Esophagus muscularis mucosa (tissue), 4 donors: ENCODE results near the gene ARHGAP11A. TPM values are rescaled to one million over a fixed set of nuclear protein-coding genes. Genes with fewer than 3 reads are reported as not detected.
"Not testable (repeated sequence)": the region's sequence is repeated elsewhere in the genome, so short reads cannot be mapped to it uniquely, and the experiment has no call there.

Experiments used
- DNase-seq: peaks from one replicate; pipeline ENCODE4 v3.0.0-alpha.2; 2017; ENCODE audit errors: extremely low spot score
- H3K27ac ChIP-seq, 4 donors: fragments of 200-600 bp; sonication (generic); replicated peaks in 1 of 4; 1 replicate in 3 of 4; 2 replicates in 1 of 4; pipeline ENCODE4 v1.5.1; 2016 to 2019; ENCODE audit warnings: mild to moderate bottlenecking in 1 of 4
- H3K27me3 ChIP-seq, 4 donors: fragments of 200-600 bp; sonication (generic); one replicate each; pipeline versions ENCODE4 v1.5.1 to v1.6.0; 2016 to 2019
- H3K36me3 ChIP-seq, 4 donors: fragments of 200-600 bp; sonication (generic); one replicate each; pipeline ENCODE4 v1.5.1; 2016 to 2019
- H3K4me1 ChIP-seq, 4 donors: fragments of 200-600 bp; sonication (generic); one replicate each; pipeline ENCODE4 v1.5.1; 2016 to 2019
- H3K4me3 ChIP-seq, 4 donors: fragments of 200-600 bp; sonication (generic); 1 replicate in 2 of 4; 2 replicates in 2 of 4; pipeline ENCODE4 v1.5.1; 2016 to 2019; ENCODE audit warnings: mild to moderate bottlenecking in 4 of 4, moderate library complexity in 1 of 4
- H3K9me3 ChIP-seq, 4 donors: fragments of 200-600 bp; sonication (generic); 1 replicate in 3 of 4; 2 replicates in 1 of 4; pipeline ENCODE4 v1.5.1; 2016 to 2019
- CTCF ChIP-seq, 3 experiments: fragments of 200-600 bp in 2 of 3; fragments of 450-650 bp in 1 of 3; sonication (generic) in 2 of 3; IDR thresholded peaks; one replicate each; pipeline ENCODE4 v1.5.1; 2017 to 2019; ENCODE audit warnings: antibody characterized with exemption in 3 of 3, mild to moderate bottlenecking in 2 of 3, moderate library complexity in 1 of 3
- POLR2AphosphoS5 ChIP-seq, 2 donors: sonication (generic); formaldehyde crosslinking; IDR thresholded peaks; one replicate each; pipeline ENCODE4 v1.6.1; 2017; ENCODE audit warnings: antibody characterized with exemption in 2 of 2
- WGBS: methylation state at CpG from one replicate; pipeline ENCODE4 v1.1.5; 2018; 5-methylcytosine and 5-hydroxymethylcytosine counted together
- intact Hi-C: fragments of 100-400 bp; cut with DNase I; formaldehyde crosslinking; loops from one replicate; pipeline ENCODE4 v1.15.1; 2023
- total RNA-seq, 4 donors: library from RNA; depleted of rRNA; stranded (reverse); fragments of >200 nt; gene quantifications; one replicate each; pipeline versions ENCODE4 v1.1.0 to v1.2.1, GENCODE V29; 2016

ARHGAP11A gene
- 1 to 10 TPM in 1 of 4 donors, under 1 TPM in 3; 0.78 to 1.3 (median 0.91) TPM for total RNA-seq

DNA sequence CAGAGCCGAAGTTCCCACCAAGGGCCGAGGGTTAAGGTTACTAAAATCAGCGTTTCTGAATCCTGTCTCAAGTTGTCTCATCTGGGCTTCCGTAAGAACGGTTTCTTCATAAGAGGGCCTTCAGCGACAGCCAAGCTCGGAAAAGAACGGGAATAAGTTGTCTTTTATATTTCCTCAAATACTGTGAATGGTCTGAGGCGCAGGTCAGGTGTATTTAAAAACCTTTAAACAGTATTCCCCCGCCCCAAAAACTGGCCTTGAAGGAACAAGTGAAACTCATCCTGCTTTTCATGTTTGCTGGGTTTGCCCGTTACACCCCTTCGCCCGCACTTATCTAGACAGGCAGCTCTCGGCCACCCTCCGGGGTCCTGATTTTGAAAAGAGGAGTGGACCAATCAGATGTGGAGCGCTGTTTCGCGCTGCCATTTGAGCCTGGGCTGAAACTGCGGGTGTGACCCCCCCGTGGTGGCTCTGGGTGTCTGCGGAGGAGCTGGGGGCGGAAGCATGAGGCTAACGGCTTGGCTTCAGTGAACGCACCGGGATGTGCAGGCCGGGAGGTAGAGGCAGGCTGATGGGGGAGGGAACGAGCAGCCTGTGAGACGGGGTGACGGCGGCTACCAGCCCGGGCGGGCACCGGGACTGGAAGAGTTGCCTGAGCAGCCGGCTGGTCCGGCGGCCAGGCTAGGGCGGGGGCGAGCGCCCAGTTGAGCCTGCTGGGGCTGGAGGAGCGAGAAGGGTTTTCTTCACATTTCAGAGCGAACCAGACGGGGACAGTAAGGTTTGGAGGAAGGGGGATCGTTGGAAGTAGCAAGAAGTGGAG, at the start of gene ARHGAP11A:
ARHGAP11A (plus strand) TSS at position 454 of the 820 bp plus-strand sequence. CDS start 708 bp downstream, outside the sequence.
- TF ChIP-seq POLR2AphosphoS5 (IDR thresholded peaks at IDR 0.05) = peak; percentile 32 to 40
- intact Hi-C loops = not testable (repeated sequence)
- WGBS = 0% methylated on average over 15 of the region's 43 CpGs

DNA sequence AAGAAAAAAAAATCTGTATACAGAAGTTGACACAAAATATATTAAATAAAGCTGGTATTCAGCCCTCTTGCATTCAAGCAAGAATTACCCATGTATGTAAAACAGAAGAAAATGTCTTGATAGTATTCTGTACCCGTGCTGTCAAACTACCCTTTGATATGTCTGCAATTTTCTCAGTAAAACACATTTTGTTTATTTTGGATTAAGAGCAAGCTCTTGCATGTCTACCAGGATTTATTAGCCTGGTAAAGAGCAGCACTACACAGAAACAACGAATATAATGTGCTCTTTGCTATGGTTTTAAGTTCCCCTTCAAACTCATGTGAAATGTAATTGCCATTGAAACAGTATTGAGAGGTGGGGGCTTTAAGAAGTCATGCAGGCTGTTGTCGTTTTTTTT, 46.3 kb upstream of the ARHGAP11A start:
- WGBS = no CpG with 5 or more reads among the region's 3 CpGs
- H3K36me3 ChIP-seq, H3K4me1 ChIP-seq, H3K9me3 ChIP-seq, intact Hi-C loops, H3K4me3 ChIP-seq, DNase-seq, H3K27ac ChIP-seq, H3K27me3 ChIP-seq: not testable (repeated sequence)

More for the DNA sequence above, at the start of gene ARHGAP11A:
- not testable (repeated sequence) for H3K9me3 ChIP-seq, H3K27me3 ChIP-seq, H3K36me3 ChIP-seq
- peaks cover 4 to 12% (median 10%) of the 10 kb centered on the region in 4 donors for H3K4me1 ChIP-seq
- DNase-seq = peak; percentile 93
- H3K27ac ChIP-seq = peak within 1 kb of the TSS; percentile 63 to 81 (median 76)
- H3K4me3 ChIP-seq = peak within 1 kb of the TSS; percentile 50 to 63 (median 58)

DNA sequence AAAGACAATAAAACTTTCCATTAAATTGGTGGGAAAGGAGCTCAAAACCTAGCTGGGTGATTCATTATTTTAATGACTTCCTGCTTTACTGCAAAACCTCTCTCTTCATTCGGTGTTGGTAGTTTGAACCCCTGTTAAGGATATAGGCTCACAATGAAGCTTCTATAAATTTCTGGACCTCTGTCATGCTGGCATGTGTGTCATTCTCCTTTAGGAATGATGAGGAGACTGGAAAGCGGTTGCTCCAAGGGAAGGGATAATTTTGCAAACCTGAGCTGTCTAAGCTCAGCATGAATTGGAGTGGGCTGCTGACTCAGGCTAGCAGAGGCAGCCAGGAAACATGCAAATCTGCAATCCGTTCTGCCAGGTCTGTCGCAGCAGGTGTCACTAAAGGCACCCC, 36.8 kb upstream of the ARHGAP11A start:
- H3K36me3 ChIP-seq, H3K4me1 ChIP-seq, H3K4me3 ChIP-seq, DNase-seq, H3K9me3 ChIP-seq, H3K27me3 ChIP-seq, H3K27ac ChIP-seq, intact Hi-C loops: not testable (repeated sequence)
- 100% methylated on average over 1 of the region's 4 CpGs for WGBS

GRCh38 chr15:32585844-32586243, 29.5 kb upstream of the ARHGAP11A start:
- H3K9me3 ChIP-seq, intact Hi-C loops, DNase-seq, H3K36me3 ChIP-seq, H3K4me1 ChIP-seq, H3K27ac ChIP-seq, H3K4me3 ChIP-seq, H3K27me3 ChIP-seq: not testable (repeated sequence)
- 83% methylated on average over 3 of the region's 4 CpGs for WGBS

- H3K4me1 ChIP-seq, H3K4me3 ChIP-seq, H3K27me3 ChIP-seq, H3K36me3 ChIP-seq, DNase-seq, H3K9me3 ChIP-seq, intact Hi-C loops, H3K27ac ChIP-seq: not testable (repeated sequence)
- WGBS = 96% methylated on average over 5 of the region's 8 CpGs
Observed at GRCh38 chr15:32593151-32593550, 22.2 kb upstream of the ARHGAP11A start, which contains the start of gene GOLGA8N. Gene GOLGA8N, plus strand, starts transcription at chr15:32593456.

- H3K4me1 ChIP-seq, H3K27me3 ChIP-seq, H3K9me3 ChIP-seq, DNase-seq, H3K4me3 ChIP-seq, H3K36me3 ChIP-seq, H3K27ac ChIP-seq, intact Hi-C loops: not testable (repeated sequence)
- 85% methylated on average over 2 of the region's 2 CpGs for WGBS
Observed at GRCh38 chr15:32609518-32609917, 5.8 kb upstream of the ARHGAP11A start.

DNA sequence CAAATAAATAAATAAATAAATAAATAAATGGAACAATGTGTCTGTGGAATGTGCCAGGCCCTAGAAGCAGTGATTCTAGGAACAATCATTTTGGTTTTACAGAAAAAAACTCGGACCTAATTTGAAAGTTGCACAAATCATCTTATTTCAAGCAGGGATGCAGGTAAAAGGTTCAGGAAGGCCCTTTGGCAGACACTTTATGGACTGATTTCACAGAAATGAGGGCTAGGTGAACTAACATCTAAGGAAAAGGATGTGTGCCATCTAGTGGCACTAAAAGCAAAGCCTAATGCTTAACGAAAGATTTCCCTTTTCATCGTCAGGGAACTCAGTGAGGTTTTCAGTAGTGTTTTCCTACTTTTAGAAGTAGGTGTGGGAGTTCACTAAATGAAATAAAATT, 4.6 kb upstream of the ARHGAP11A start:
- intact Hi-C loops, H3K9me3 ChIP-seq, DNase-seq, H3K27ac ChIP-seq, H3K27me3 ChIP-seq, H3K4me3 ChIP-seq, H3K4me1 ChIP-seq, H3K36me3 ChIP-seq: not testable (repeated sequence)
- peak in 2 of 3 experiments; percentile 12 to 39 for TF ChIP-seq CTCF (IDR thresholded peaks at IDR 0.05)
- 6% methylated on average over 1 of the region's 3 CpGs for WGBS

DNA sequence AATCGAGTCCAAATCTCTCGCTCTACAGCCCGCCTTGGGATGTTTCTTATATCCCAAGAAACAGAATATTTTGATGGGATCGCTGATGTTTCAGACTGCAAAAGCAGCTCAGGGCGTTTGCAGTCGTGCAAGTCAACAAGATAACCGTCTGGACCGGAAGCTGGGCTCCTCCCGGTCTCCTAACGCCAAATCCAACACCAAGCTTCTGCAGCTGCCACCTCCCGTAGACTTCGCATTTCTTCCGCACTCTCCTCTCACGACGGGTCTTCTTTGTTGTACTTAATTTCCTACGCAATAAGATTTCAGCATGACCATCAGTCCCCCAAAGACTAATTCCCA, 623 bp upstream of the ARHGAP11A start:
- H3K4me3 ChIP-seq = peak overlapping the region; percentile 50 to 63 (median 58)
- peaks cover 4 to 12% (median 10%) of the 10 kb centered on the region in 4 donors for H3K4me1 ChIP-seq
- H3K27me3 ChIP-seq, H3K36me3 ChIP-seq, DNase-seq, H3K9me3 ChIP-seq, intact Hi-C loops: not testable (repeated sequence)
- WGBS = 2% methylated on average over 9 of the region's 16 CpGs
- peak overlapping the region; percentile 62 to 81 (median 76) for H3K27ac ChIP-seq

GRCh38 chr15:32615871-32616426, 645 bp downstream of the ARHGAP11A start:
- DNase-seq, H3K9me3 ChIP-seq, intact Hi-C loops, H3K36me3 ChIP-seq, H3K27me3 ChIP-seq: not testable (repeated sequence)
- Histone ChIP-seq H3K4me3 (peak overlapping the region; percentile 50 to 63 (median 58)), H3K27ac (peak overlapping the region in 1 of 4 donors; percentile 81), H3K4me1 (peaks cover 4 to 12% (median 7%) of the 10 kb centered on the region in 4 donors)
- WGBS = 0% methylated on average over 19 of the region's 24 CpGs
